GM19328 (cell line): ENCODE results near the gene STAP2.

Experiments used
- ATAC-seq: cut with Tn5 transposase; IDR thresholded peaks from one replicate; pipeline ENCODE4 v1.9.1; 2021; ENCODE audit warnings: mild to moderate bottlenecking, moderate library complexity; ENCODE audit not compliant: unreplicated experiment

STAP2 gene

GRCh38 chr19:4370418-4371041 is 31.9 kb upstream of the STAP2 start:
- ATAC-seq = no peak

- peak; percentile 46 for ATAC-seq
These were observed 31.2 kb upstream of the STAP2 start for GRCh38 chr19:4369888-4370260.

DNA sequence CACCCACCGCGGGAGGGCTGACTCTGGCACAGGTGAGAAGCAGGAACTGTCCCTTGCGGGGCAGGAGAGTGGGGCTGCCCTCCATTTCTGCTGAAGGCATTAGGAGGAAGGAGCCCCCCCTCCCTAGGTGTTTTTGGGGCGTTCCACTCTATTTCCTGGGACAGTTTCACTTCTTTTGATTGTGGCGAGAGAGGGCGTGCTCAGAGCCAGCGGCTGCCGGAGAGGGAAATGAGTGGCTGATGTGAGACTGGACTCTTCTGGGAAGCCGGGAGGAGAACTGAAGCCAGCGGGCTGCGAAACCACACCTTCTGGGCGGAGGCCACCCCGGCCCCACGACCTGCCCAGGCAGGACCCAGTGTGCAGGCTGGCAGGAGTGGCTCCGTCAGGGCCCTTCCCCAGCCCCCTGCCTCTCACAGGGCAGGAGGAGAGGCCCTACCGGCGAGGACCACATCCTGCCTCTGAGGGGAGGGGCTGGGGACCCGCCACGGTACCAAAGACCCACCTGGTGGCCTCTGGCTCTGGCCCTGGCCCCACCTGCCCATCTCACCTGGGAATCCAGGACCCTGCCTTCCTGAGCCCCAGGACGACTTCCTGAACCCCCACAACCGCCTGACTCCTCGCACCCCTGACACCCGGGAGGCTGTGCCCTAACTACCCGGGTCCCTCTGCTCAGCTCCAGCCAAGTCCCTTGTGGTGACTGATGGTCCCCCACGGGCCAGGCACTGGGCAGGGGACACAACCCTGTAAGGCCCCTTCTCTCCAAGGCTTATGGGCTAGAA is 30.7 kb upstream of the STAP2 start:
- ATAC-seq = peak; percentile 39

GRCh38 chr19:4368128-4368820 is 29.6 kb upstream of the STAP2 start:
- ATAC-seq = no peak

- ATAC-seq = no peak
These were observed 29.1 kb upstream of the STAP2 start for GRCh38 chr19:4367781-4368127.

GRCh38 chr19:4367336-4367723 is 28.7 kb upstream of the STAP2 start:
- no peak for ATAC-seq

GRCh38 chr19:4366666-4367335 is 28.2 kb upstream of the STAP2 start:
- ATAC-seq = no peak

GRCh38 chr19:4365791-4366665 is 27.4 kb upstream of the STAP2 start:
- ATAC-seq = no peak

GRCh38 chr19:4365341-4365740 is 26.7 kb upstream of the STAP2 start:
- ATAC-seq = no peak

DNA sequence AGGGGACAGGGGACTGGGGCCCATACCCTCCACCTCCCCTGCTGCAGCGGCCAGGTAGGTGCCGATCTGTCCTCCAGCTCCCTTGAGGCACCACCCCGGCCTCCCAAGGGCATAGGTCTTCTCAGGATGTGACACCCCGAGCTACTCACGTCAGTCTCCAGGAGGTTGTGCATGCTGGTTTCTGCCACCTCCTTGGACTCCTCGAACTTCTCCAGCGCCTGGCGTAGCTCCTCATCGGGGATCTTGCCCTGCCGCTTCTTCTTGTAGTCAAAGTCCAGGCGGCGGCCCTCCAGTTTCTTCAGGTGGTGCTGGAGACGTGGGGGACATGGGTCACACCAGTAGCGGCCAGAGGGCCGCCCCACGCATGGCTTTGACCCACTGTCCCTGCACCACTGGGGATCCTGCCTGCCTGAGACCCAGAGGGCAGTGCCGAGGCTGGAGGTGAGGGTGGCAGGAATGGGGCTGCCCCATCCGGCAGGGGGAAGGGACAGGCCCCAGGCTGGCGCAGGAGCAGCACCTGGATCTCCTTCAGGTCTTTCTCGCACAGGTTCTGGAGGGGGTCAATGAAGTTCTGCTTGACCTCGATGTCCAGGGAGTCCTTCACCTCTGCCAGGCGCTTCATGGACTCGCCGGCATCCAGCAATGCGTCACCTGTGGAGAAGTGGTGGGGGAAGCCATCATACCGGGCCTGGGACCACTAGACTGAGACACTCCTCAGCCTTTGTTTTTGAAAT is 25.1 kb upstream of the STAP2 start:
- ATAC-seq = no peak

DNA sequence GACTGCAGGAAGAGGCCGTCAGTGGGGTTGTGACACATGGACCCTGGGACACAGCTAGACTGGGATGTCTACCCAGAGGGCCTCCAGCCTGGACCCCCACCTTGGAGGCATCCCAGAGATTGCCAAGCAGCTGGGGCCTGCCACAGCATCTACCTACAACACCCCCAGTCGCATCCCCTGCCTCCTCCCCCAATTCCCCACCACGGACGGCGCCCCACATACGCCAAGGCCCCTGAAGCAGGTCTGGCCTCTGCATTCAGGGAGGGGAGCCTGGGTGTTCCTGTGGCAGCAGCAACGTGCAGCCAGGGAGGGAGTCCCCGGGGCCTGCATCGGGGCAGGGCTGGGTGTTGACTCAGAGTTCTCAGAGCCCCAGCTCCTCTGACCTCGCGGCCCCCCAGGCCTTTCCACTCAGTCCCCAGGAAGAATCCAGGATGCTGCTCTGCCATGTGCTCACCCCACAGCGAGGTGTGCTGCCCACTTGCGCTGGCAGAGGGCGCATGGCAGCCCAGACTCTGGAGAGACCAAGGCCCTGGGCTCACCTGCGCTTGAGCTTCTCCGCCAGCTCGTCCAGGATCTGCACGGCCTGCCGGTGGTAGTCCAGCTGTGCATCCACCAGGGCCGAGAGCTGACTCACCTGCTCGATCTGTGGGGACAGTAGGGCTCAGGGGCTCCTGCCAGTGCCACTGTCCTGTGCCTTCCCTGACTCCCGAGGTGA is 24.4 kb upstream of the STAP2 start:
- no peak for ATAC-seq

DNA sequence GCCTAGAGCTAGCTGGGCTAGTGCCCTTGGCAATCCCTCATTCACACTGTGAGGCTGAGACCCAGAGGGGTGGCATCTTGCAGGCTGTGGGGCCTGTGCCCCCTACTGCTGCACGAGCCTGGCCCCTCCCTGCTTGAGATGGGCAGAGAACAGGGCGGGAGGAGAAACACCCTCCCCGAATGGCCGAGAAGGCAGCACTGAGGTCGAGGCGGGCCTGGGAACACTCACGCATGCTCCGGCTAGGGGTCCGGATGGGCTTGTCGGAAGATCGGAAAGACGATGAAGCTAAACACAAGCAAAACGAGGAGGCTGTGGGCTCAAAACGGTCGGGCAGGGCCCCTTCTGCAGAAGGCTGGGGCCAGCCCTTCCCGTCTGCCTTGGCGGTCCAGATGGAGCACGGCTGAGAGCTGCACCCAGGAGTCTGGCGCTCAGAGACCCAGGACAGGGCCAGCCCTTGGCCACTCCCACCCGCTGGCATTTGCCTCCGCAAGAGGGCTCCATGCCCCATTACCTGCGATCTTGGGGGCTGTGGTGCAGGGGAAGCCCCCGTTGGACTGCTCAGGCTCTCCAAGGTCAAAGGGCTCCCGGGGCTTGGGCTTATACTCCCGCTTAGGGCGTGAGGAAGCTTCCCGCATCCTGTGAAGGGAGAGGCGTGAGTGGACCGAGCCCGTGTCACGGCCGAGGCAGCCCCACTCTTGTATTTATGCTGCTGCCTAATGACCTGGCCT is 23.6 kb upstream of the STAP2 start:
- ATAC-seq = no peak

GRCh38 chr19:4361152-4362046 is 22.8 kb upstream of the STAP2 start:
- no peak for ATAC-seq

DNA sequence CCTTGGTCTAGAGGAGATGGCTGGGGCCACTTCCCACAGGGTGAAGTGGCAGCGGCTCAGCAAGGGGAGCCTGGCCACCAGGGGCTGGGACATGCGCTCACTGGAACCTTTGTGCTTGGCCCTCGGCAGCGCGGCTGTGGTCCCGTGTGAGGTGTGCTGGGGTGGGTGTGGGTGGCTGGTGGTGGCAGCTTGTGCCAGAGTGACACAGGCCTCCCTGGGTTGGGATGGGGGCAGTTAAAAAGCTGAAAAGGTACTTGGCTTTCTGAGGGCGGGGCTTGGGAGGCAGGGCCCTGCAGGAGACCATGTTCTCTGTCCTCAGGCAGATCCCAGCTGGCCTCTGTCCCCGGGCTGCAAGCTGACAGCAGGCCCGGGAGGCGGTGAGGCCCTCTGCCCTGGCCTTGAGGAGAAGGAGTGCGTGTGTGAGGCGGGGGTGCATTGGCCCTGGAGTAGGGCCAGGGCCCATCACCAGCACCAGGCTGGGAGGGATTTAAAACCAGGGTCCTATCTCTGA is 22.1 kb upstream of the STAP2 start:
- no peak for ATAC-seq

- no peak for ATAC-seq
These were observed 21.5 kb upstream of the STAP2 start for GRCh38 chr19:4360081-4360569.

GRCh38 chr19:4359627-4360000 is 21.0 kb upstream of the STAP2 start:
- ATAC-seq = no peak
